GM23248 (cell line): Measurements from ENCODE around the gene NAT16.

Experiments used
- EZH2 ChIP-seq: fragments of 200-600 bp; sonication (generic); IDR thresholded peaks from 2 replicates; pipeline ENCODE4 v1.6.1; 2018; ENCODE audit warnings: antibody characterized with exemption, mild to moderate bottlenecking; ENCODE audit not compliant: insufficient read depth, poor library complexity, severe bottlenecking
- EZH2phosphoT487 ChIP-seq: fragments of 200-600 bp; sonication (generic); IDR thresholded peaks from 2 replicates; pipeline ENCODE4 v1.6.1; 2018; ENCODE audit warnings: antibody characterized with exemption, moderate library complexity, mild to moderate bottlenecking, low read depth; ENCODE audit not compliant: insufficient read depth

DNA sequence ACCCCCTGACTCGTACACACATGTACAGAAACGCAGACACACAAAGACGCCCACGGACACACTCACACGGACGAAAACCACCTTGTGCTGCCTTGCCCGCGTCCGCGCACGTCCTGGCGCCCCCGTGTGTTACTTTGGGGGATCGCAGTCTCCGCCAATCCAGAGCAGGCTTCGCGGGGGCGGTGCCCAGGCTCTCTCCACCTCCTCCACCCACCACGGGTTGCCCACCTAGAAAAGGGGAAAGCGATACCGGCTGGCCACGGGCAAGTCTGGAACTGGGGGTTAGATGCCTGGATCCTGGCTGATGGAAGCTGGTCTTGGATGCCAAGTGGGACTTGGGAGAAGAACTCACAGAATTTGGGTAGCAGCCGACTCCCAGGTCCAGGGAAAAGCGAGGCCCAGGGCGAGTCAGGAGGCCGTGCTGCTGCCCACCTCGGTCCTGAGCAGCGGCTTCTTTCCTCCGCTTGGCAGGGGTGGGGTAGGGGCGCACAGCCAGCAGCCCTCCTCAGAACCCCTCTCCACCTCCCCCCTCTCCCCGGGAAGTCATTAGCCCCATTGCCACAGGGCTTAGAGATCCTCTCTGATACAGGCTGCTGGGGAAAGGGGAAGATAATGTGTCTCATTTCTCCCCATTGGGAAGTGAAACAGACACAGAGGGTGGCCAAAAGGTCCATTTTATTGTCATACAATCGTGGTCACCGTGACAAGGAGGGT, 10.1 kb downstream of the NAT16 start:
- TF ChIP-seq EZH2 (peak; percentile 39), EZH2phosphoT487 (no peak)
